Activated naive CD4-positive, alpha-beta T cell treated with anti-CD3 and anti-CD28 coated beads, Interleukin-2, amount 50 U/mL, for 24 hours (primary cell): ENCODE results near the gene C1orf159.

Source experiments
- H3K27ac Mint-ChIP-seq: one replicate; pipeline ENCODE4 v1.8.0; 2021; ENCODE audit warnings: mild to moderate bottlenecking, mixed read lengths
- H3K27me3 Mint-ChIP-seq: one replicate; pipeline ENCODE4 v1.8.0; 2021; ENCODE audit warnings: mixed read lengths
- H3K36me3 Mint-ChIP-seq: one replicate; pipeline ENCODE4 v1.8.0; 2021; ENCODE audit warnings: mixed read lengths
- H3K4me1 Mint-ChIP-seq: one replicate; pipeline ENCODE4 v1.8.0; 2021; ENCODE audit warnings: mixed read lengths
- H3K4me3 Mint-ChIP-seq: one replicate; pipeline ENCODE4 v1.8.0; 2021; ENCODE audit warnings: mild to moderate bottlenecking, mixed read lengths
- H3K9me3 Mint-ChIP-seq: one replicate; pipeline ENCODE4 v1.8.0; 2021; ENCODE audit warnings: mixed read lengths

The C1orf159 gene

GRCh38 chr1:1043411-1043810 lies 72.5 kb downstream of the C1orf159 start:
- H3K36me3 Mint-ChIP-seq: no peaks in the 10 kb centered on the region
- no peaks in the 10 kb centered on the region for H3K9me3 Mint-ChIP-seq
- H3K27me3 Mint-ChIP-seq: no peaks in the 10 kb centered on the region
- H3K4me3 Mint-ChIP-seq: no peak overlapping the region
- H3K27ac Mint-ChIP-seq: peak overlapping the region; percentile 14
- H3K4me1 Mint-ChIP-seq: peaks cover 15% of the 10 kb centered on the region

- no peaks in the 10 kb centered on the region for H3K27me3 Mint-ChIP-seq
- H3K27ac Mint-ChIP-seq: peak overlapping the region; percentile 14
- no peak overlapping the region for H3K4me3 Mint-ChIP-seq
- no peaks in the 10 kb centered on the region for H3K9me3 Mint-ChIP-seq
- peaks cover 17% of the 10 kb centered on the region for H3K4me1 Mint-ChIP-seq
- H3K36me3 Mint-ChIP-seq: no peaks in the 10 kb centered on the region
Measured at GRCh38 chr1:1042835-1043234, 73.1 kb downstream of the C1orf159 start.

GRCh38 chr1:1041873-1042272 lies 74.0 kb downstream of the C1orf159 start:
- no peaks in the 10 kb centered on the region for H3K36me3 Mint-ChIP-seq
- no peaks in the 10 kb centered on the region for H3K27me3 Mint-ChIP-seq
- no peak overlapping the region for H3K27ac Mint-ChIP-seq
- peaks cover 17% of the 10 kb centered on the region for H3K4me1 Mint-ChIP-seq
- no peak overlapping the region for H3K4me3 Mint-ChIP-seq
- H3K9me3 Mint-ChIP-seq: no peaks in the 10 kb centered on the region

- H3K27ac Mint-ChIP-seq: no peak overlapping the region
- no peaks in the 10 kb centered on the region for H3K36me3 Mint-ChIP-seq
- H3K4me1 Mint-ChIP-seq: peaks cover 17% of the 10 kb centered on the region
- no peaks in the 10 kb centered on the region for H3K27me3 Mint-ChIP-seq
- H3K9me3 Mint-ChIP-seq: no peaks in the 10 kb centered on the region
- no peak overlapping the region for H3K4me3 Mint-ChIP-seq
Measured at GRCh38 chr1:1041092-1041523, 74.8 kb downstream of the C1orf159 start.

DNA sequence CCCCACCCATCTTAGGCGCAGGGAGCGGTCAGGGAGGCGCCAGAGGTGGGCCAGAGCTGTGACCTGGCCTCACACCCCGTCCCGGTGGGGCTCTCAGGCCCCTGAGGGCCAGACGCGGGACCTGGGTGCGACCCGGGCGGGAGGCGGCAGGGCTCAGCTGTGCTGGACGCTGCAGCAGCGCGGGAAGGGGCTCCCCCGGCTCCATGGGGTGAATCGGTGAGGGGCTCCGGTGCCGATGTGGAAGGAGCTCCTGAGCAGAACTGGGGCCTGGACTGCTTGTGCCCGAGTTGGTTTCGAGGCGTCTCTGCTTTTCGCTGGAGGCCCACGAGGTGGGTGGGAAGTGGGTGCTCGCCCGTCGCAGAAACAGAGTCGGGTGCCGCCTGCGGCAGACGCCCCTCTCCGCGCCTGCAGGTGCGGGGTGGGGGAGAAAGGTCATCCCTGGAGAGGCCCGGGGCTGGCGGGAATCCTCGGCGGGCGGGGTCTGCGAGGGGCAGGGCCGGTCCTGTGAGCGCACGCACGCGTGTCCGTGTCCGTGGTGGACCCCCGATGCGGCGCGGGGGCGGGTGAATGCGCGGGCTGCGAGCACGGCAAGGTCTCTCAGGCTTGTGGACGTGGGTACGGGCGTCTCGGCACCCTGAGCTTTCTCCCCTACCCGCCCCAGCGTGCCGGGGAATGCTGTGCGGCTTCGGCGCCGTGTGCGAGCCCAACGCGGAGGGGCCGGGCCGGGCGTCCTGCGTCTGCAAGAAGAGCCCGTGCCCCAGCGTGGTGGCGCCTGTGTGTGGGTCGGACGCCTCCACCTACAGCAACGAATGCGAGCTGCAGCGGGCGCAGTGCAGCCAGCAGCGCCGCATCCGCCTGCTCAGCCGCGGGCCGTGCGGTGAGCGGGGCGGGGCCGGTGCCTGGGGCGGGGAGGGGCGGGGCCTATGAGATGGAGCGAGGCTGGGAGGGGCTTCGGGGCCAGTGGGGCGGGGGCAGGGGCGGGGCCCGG lies 75.6 kb downstream of the C1orf159 start:
- Mint-ChIP-seq H3K4me1 (peaks cover 17% of the 10 kb centered on the region), H3K27ac (no peak overlapping the region), H3K4me3 (peak overlapping the region; percentile 62), H3K27me3 (no peaks in the 10 kb centered on the region), H3K36me3 (no peaks in the 10 kb centered on the region), H3K9me3 (no peaks in the 10 kb centered on the region)

- Mint-ChIP-seq H3K27ac (no peak overlapping the region), H3K36me3 (no peaks in the 10 kb centered on the region), H3K9me3 (no peaks in the 10 kb centered on the region), H3K27me3 (no peaks in the 10 kb centered on the region), H3K4me1 (peaks cover 17% of the 10 kb centered on the region), H3K4me3 (peak overlapping the region; percentile 62)
Measured at GRCh38 chr1:1039145-1039910, 76.6 kb downstream of the C1orf159 start.

- H3K4me3 Mint-ChIP-seq: no peak overlapping the region
- no peak overlapping the region for H3K27ac Mint-ChIP-seq
- H3K9me3 Mint-ChIP-seq: no peaks in the 10 kb centered on the region
- H3K4me1 Mint-ChIP-seq: peaks cover 17% of the 10 kb centered on the region
- H3K27me3 Mint-ChIP-seq: no peaks in the 10 kb centered on the region
- no peaks in the 10 kb centered on the region for H3K36me3 Mint-ChIP-seq
Measured at GRCh38 chr1:1038694-1039093, 77.2 kb downstream of the C1orf159 start.

- Mint-ChIP-seq H3K36me3 (no peaks in the 10 kb centered on the region), H3K27ac (no peak overlapping the region), H3K4me3 (no peak overlapping the region), H3K9me3 (no peaks in the 10 kb centered on the region), H3K27me3 (no peaks in the 10 kb centered on the region), H3K4me1 (peaks cover 17% of the 10 kb centered on the region)
Measured at GRCh38 chr1:1037366-1038327, 78.2 kb downstream of the C1orf159 start.

- Mint-ChIP-seq H3K27me3 (no peaks in the 10 kb centered on the region), H3K4me3 (no peak overlapping the region), H3K9me3 (no peaks in the 10 kb centered on the region), H3K4me1 (peaks cover 22% of the 10 kb centered on the region), H3K36me3 (no peaks in the 10 kb centered on the region), H3K27ac (no peak overlapping the region)
Measured at GRCh38 chr1:1035291-1035943, 80.5 kb downstream of the C1orf159 start.

DNA sequence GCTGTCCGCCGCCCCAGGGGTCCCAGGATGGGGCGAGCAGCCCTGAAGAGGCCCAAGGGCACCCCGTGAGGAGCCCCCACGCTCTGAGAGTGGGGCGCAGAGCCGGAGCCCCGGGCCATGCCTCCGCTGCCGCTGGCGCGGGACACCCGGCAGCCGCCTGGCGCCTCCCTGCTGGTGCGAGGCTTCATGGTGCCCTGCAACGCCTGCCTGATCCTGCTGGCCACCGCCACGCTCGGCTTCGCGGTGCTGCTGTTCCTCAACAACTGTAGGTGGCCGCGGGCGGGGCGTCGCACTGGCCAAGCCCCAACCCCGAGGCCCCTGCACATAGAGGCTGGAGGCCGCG lies 81.5 kb downstream of the C1orf159 start:
- Mint-ChIP-seq H3K9me3 (no peaks in the 10 kb centered on the region), H3K4me1 (peaks cover 17% of the 10 kb centered on the region), H3K27me3 (no peaks in the 10 kb centered on the region), H3K27ac (no peak overlapping the region), H3K36me3 (no peaks in the 10 kb centered on the region), H3K4me3 (peak overlapping the region; percentile 58)

DNA sequence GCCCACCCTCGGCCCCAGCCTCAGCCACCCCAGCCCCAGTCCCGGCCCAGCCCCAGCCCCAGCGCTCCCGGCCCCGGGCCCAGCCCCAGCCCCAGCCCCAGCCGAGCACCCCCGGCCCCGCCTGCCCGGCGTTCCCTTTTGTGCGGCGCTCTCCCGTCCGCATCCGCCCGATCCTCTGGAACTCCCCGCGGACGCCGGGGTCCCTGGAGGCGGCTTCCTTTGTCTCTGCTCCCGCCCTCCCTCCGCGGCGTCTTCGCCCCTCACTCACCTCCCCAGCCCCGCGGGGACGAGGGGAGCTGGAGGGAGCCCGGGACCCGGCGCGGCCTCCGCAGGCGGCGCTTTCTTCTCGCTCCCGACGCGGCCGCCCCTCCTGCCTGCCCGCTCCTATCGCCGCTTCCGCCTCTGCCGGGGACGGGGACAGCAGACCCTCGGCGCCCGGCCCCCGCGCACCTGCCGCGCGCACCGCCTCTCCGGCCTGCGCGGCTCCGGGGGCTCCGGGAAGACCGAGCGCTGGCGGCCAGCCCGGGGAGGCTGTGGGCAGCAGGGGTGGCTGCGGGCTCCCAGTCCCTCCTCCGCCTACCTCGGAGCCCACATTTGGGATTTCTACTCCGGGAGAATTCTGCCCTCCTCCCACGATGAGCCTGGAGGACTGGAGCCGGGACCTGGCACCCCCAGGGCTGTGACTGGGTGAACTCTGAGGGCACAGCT lies 82.0 kb downstream of the C1orf159 start:
- Mint-ChIP-seq H3K4me1 (peaks cover 12% of the 10 kb centered on the region), H3K4me3 (peak overlapping the region; percentile 57), H3K36me3 (no peaks in the 10 kb centered on the region), H3K27me3 (no peaks in the 10 kb centered on the region), H3K9me3 (no peaks in the 10 kb centered on the region), H3K27ac (no peak overlapping the region)

DNA sequence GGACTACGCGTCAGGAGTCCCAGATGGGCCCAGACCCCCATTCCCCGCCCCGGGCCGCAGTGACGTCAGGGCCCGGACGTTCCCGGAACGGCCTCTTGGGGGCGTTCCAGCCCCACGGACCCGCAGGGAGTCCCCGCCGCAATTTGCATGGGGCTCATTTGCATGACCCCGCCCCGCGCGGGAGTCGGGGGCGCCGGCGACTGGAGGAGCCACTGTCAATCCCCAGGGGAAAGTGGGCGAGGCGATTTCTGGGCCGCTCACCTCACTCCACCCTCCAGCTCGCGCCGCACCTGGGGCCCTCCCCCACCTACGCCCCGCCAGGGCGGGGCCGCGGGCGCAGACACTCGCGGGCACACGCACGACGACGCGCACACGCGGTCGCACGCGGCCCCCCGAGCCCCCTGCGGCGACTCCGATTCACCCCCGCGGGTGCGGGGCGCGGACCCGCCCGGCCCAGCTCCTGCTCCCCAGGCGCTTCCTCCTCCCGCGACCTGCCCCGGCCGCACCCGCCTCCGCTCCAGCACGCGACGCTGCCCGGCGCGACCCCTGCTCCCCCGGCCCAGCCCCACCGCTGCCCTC lies 82.8 kb downstream of the C1orf159 start:
- Mint-ChIP-seq H3K4me1 (peaks cover 5% of the 10 kb centered on the region), H3K27ac (no peak overlapping the region), H3K36me3 (no peaks in the 10 kb centered on the region), H3K4me3 (peak overlapping the region; percentile 70), H3K27me3 (no peaks in the 10 kb centered on the region), H3K9me3 (no peaks in the 10 kb centered on the region)

- H3K4me1 Mint-ChIP-seq: peaks cover 5% of the 10 kb centered on the region
- peak overlapping the region; percentile 58 for H3K4me3 Mint-ChIP-seq
- no peaks in the 10 kb centered on the region for H3K36me3 Mint-ChIP-seq
- no peak overlapping the region for H3K27ac Mint-ChIP-seq
- H3K27me3 Mint-ChIP-seq: no peaks in the 10 kb centered on the region
- no peaks in the 10 kb centered on the region for H3K9me3 Mint-ChIP-seq
Measured at GRCh38 chr1:1032424-1032823, 83.5 kb downstream of the C1orf159 start.
